B cell (primary cell): ENCODE data around the gene CEP85. TPM values are rescaled to one million over a fixed set of nuclear protein-coding genes. Genes with fewer than 3 reads are reported as not detected.

Experiments used
- ATAC-seq: fragments of 200-7000 bp; cut with Tn5 transposase; one replicate; pipeline ENCODE4 v1.10.0; 2021; ENCODE audit warnings: low read depth, mild to moderate bottlenecking, moderate number of reproducible peaks, moderate library complexity
- CTCF ChIA-PET: fragments of 350-600 bp; sonication (Branson Sonifier 250); formaldehyde crosslinking; loops from one replicate; lab custom pipeline; 2021; ENCODE audit warnings: antibody characterized with exemption, inconsistent platforms; lab: Charles Lee
- POLR2A ChIA-PET: fragments of 350-600 bp; sonication (Branson Sonifier 250); formaldehyde crosslinking; loops from one replicate; lab custom pipeline; 2021; ENCODE audit warnings: antibody characterized with exemption; lab: Charles Lee
- DNase-seq: peaks from one replicate; pipeline ENCODE4 v3.0.0; 2013
- H2AFZ ChIP-seq: 2 replicates; pipeline ENCODE4 v1.6.1; 2012; ENCODE audit warnings: mild to moderate bottlenecking, low read depth, low read length; ENCODE audit not compliant: insufficient read depth, poor library complexity, severe bottlenecking
- H3K27ac ChIP-seq, 2 donors: 1 replicate in 1 of 2; 2 replicates in 1 of 2; pipeline ENCODE4 v1.5.1; 2012 to 2013; ENCODE audit warnings: low read length in 2 of 2, mild to moderate bottlenecking in 2 of 2, moderate library complexity in 1 of 2
- H3K27me3 ChIP-seq, 4 experiments: fragments of 200-600 bp in 1 of 4; sonication (generic) in 1 of 4; replicated peaks in 1 of 4; 1 replicate in 2 of 4; 2 replicates in 2 of 4; pipeline versions ENCODE4 v1.6.1 to v1.7.0; 2013 to 2016; ENCODE audit warnings: low read length in 3 of 4, mild to moderate bottlenecking in 2 of 4, mixed read lengths in 1 of 4, moderate library complexity in 1 of 4; ENCODE audit not compliant: insufficient read depth in 4 of 4, control insufficient read depth in 3 of 4; ENCODE audit errors: control extremely low read depth in 1 of 4
- H3K36me3 ChIP-seq, 2 experiments: replicated peaks in 1 of 2; 1 replicate in 1 of 2; 2 replicates in 1 of 2; pipeline versions ENCODE4 v1.6.1 to v1.7.1; 2013; ENCODE audit warnings: low read length in 1 of 2; ENCODE audit not compliant: insufficient read depth in 2 of 2, control insufficient read depth in 1 of 2; ENCODE audit errors: control extremely low read depth in 1 of 2, extremely low read depth in 1 of 2
- H3K4me1 ChIP-seq, 2 donors: fragments of 200-600 bp in 1 of 2; sonication (generic) in 1 of 2; 1 replicate in 1 of 2; 2 replicates in 1 of 2; pipeline versions ENCODE4 v1.5.1 to v1.6.1; 2013 to 2017; ENCODE audit warnings: low read length in 2 of 2; ENCODE audit not compliant: control insufficient read depth in 2 of 2, insufficient read depth in 2 of 2
- H3K4me2 ChIP-seq: replicated peaks from 2 replicates; pipeline ENCODE3; 2012; ENCODE audit warnings: mild to moderate bottlenecking, low read depth, low read length; ENCODE audit not compliant: poor library complexity, severe bottlenecking
- H3K4me3 ChIP-seq, 5 experiments: fragments of 200-600 bp in 1 of 5; sonication (generic) in 1 of 5; 1 replicate in 3 of 5; 2 replicates in 2 of 5; pipeline versions ENCODE4 v1.5.1 to v1.7.0; 2011 to 2016; ENCODE audit warnings: low read length in 4 of 5, mild to moderate bottlenecking in 4 of 5, low read depth in 2 of 5, control low read depth in 1 of 5, moderate library complexity in 1 of 5; ENCODE audit not compliant: insufficient read depth in 1 of 5; ENCODE audit errors: control extremely low read depth in 1 of 5, extremely low read depth in 1 of 5
- H3K79me2 ChIP-seq: fragments of 200-600 bp; sonication (generic); one replicate; pipeline ENCODE4 v1.6.0; 2016; ENCODE audit warnings: low read length; ENCODE audit not compliant: control insufficient read depth, insufficient read depth
- H3K9ac ChIP-seq: fragments of 200-600 bp; sonication (generic); 2 replicates; pipeline ENCODE4 v1.6.1; 2017; ENCODE audit warnings: mild to moderate bottlenecking, low read length, moderate library complexity
- H3K9me3 ChIP-seq, 3 donors: one replicate each; pipeline versions ENCODE4 v1.6.1 to v1.7.1; 2013; ENCODE audit warnings: low read length in 2 of 3; ENCODE audit not compliant: control insufficient read depth in 2 of 3, insufficient read depth in 1 of 3; ENCODE audit errors: control extremely low read depth in 1 of 3
- H4K20me1 ChIP-seq: 2 replicates; pipeline ENCODE4 v1.6.0; 2012; ENCODE audit warnings: mild to moderate bottlenecking, low read length; ENCODE audit not compliant: insufficient read depth, control insufficient read depth, poor library complexity, severe bottlenecking
- H3K27ac Mint-ChIP-seq: one replicate; pipeline ENCODE4 v1.8.0; 2021; ENCODE audit warnings: mixed read lengths
- H3K27me3 Mint-ChIP-seq: one replicate; pipeline ENCODE4 v1.8.0; 2021; ENCODE audit warnings: mixed read lengths
- H3K4me1 Mint-ChIP-seq: one replicate; pipeline ENCODE4 v1.8.0; 2021; ENCODE audit warnings: mixed read lengths
- H3K4me3 Mint-ChIP-seq: one replicate; pipeline ENCODE4 v1.8.0; 2021; ENCODE audit warnings: mixed read lengths
- H3K9me3 Mint-ChIP-seq: one replicate; pipeline ENCODE4 v1.8.0; 2022; ENCODE audit warnings: mixed read lengths; ENCODE audit not compliant: insufficient read depth
- EZH2 ChIP-seq: IDR thresholded peaks from 2 replicates; pipeline ENCODE4 v1.6.1; 2012; ENCODE audit warnings: borderline replicate concordance, low read depth, mild to moderate bottlenecking, moderate library complexity, low read length; ENCODE audit not compliant: insufficient read depth, poor library complexity, severe bottlenecking
- WGBS: methylation state at CpG from one replicate; pipeline ENCODE4 v1.1.5; 2013; ENCODE audit warnings: missing lambda C conversion rate; ENCODE audit not compliant: insufficient coverage; 5-methylcytosine and 5-hydroxymethylcytosine counted together
- intact Hi-C: fragments of 100-400 bp; cut with micrococcal nuclease; formaldehyde crosslinking; loops from one replicate; pipeline ENCODE4 v1.10.0; 2022
- polyA plus RNA-seq: library from polyadenylated mRNA; depleted of rRNA; stranded (reverse); fragments of >200 nt; gene quantifications from 2 replicates; pipeline ENCODE4 v1.2.3, GENCODE V29; 2012
- total RNA-seq, 2 donors: library from RNA; stranded (reverse); fragments of 120-200 nt in 1 of 2; gene quantifications; 1 replicate in 1 of 2; 2 replicates in 1 of 2; pipeline versions ENCODE4 v1.2.3 to v1.2.4, GENCODE V29; 2013 to 2022
- TF ChIP-seq, protein P1 (sequence below): fragments of 200-600 bp; IDR thresholded peaks from one replicate; pipeline ENCODE4 v1.8.0; 2022; ENCODE audit warnings: antibody characterized with exemption, mild to moderate bottlenecking

CEP85 gene
- total and polyA plus RNA-seq, 2 donors (not counting 1 experiment from before 2014, with no cell fraction given) = 16.2 to 16.3 TPM

DNA sequence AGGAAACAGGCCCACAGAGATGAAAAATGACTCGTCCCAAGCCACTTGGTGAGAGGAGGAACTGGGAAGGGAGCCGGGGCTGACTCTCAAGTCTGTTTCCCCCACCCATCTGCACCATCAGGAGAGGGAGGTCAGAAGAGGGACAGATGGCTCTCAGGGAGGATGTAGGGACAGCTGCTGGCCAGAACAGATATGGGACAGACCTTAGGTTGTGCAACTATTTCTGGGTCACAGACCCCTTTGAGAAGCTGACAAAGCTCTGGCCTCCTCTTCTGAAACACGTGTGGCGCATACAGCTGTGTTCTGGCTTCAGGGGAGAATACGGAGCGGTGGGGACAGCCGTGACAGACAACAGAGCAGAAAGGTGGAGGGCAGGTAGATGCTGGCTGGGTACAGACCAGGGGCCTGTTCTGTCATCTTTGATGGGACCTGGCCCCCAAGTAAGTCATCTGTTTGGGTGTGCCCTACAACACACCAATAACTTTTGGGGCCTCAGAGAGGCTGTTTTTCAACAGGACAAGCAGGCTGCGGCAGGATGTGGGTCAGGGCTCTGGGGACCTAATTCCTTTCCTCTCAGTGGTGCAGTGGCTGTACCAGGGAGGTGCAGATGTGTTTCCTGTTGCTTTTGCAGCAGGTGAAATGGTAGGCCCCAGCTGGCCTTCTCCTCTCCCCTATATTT, 53.2 kb downstream of the CEP85 start:
- Mint-ChIP-seq H3K27ac (peak overlapping the region; percentile 97), H3K4me3 (peak overlapping the region; percentile 79), H3K9me3 (no peaks in the 10 kb centered on the region), H3K4me1 (peaks cover 97% of the 10 kb centered on the region), H3K27me3 (no peaks in the 10 kb centered on the region)
- Histone ChIP-seq H3K4me1 (peaks cover 88 to 95% of the 10 kb centered on the region in 2 donors), H4K20me1 (no peaks in the 10 kb centered on the region), H3K27ac (peak overlapping the region; percentile 93 to 96), H3K79me2 (peaks cover 28% of the 10 kb centered on the region), H3K9ac (peak overlapping the region; percentile 27), H3K9me3 (no peaks in the 10 kb centered on the region), H2AFZ (no peak overlapping the region), H3K27me3 (no peaks in the 10 kb centered on the region), H3K36me3 (peaks cover 0 to 10% of the 10 kb centered on the region in 2 experiments), H3K4me3 (peak overlapping the region in 4 of 5 experiments; percentile 0 to 44 (median 14)), H3K4me2 (peak overlapping the region; percentile 65)
- peak; percentile 22 for ATAC-seq
- ChIA-PET POLR2A (interaction anchor here (0.6 to 21.9 kb wide), 8 partner anchors 7 to 734 kb away, joined by 3 to 1239 read pairs (median 12); partner anchors contain the start of genes CD52, MTFR1L, SH3BGRL3 and UBXN11), CTCF (interaction anchor here (0.9 to 26.4 kb wide), 8 partner anchors 10 to 130 kb away, joined by 3 to 1400 read pairs (median 12); partner anchors contain the start of genes CD52, SH3BGRL3, UBXN11 and ZNF593)
- 0% methylated on average over 6 of the region's 8 CpGs for WGBS
- intact Hi-C loops = loop anchor here (2.0 to 10.0 kb wide), 4 partner anchors 55 to 1888 kb away; partner anchors contain the start of genes CEP85, HMGN2 and PTAFR
- TF ChIP-seq EZH2 = no peak
- TF ChIP-seq, protein P1, sequence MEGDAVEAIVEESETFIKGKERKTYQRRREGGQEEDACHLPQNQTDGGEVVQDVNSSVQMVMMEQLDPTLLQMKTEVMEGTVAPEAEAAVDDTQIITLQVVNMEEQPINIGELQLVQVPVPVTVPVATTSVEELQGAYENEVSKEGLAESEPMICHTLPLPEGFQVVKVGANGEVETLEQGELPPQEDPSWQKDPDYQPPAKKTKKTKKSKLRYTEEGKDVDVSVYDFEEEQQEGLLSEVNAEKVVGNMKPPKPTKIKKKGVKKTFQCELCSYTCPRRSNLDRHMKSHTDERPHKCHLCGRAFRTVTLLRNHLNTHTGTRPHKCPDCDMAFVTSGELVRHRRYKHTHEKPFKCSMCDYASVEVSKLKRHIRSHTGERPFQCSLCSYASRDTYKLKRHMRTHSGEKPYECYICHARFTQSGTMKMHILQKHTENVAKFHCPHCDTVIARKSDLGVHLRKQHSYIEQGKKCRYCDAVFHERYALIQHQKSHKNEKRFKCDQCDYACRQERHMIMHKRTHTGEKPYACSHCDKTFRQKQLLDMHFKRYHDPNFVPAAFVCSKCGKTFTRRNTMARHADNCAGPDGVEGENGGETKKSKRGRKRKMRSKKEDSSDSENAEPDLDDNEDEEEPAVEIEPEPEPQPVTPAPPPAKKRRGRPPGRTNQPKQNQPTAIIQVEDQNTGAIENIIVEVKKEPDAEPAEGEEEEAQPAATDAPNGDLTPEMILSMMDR = no peak
- peak; percentile 85 for DNase-seq
